WTC11 (cell line): ENCODE data around the gene KCTD16. TPM values are rescaled to one million over a fixed set of nuclear protein-coding genes. Genes with fewer than 3 reads are reported as not detected.

ENCODE experiments used
- ATAC-seq: fragments of 200-7000 bp; cut with Tn5 transposase; 2 replicates; pipeline ENCODE4 v1.10.0; 2021; ENCODE audit warnings: mild to moderate bottlenecking, moderate library complexity
- CTCF ChIA-PET: fragments of 300-600 bp; sonication (Branson Sonifier 250); formaldehyde crosslinking; loops from one replicate; lab custom pipeline; 2021; ENCODE audit warnings: antibody characterized with exemption; lab: Charles Lee
- POLR2A ChIA-PET: fragments of 350-600 bp; sonication (Branson Sonifier 250); formaldehyde crosslinking; loops from one replicate; lab custom pipeline; 2021; ENCODE audit warnings: antibody characterized with exemption; lab: Charles Lee
- DNase-seq: peaks from one replicate; pipeline ENCODE4 v3.0.0; 2021; ENCODE audit warnings: low spot score
- H3K27ac Mint-ChIP-seq: 2 replicates; pipeline ENCODE4 v1.8.0; 2021; ENCODE audit warnings: mixed read lengths
- H3K27me3 Mint-ChIP-seq: 2 replicates; pipeline ENCODE4 v1.8.0; 2021; ENCODE audit warnings: low read depth, mild to moderate bottlenecking, moderate library complexity, mixed read lengths
- H3K36me3 Mint-ChIP-seq: 2 replicates; pipeline ENCODE4 v1.8.0; 2021; ENCODE audit warnings: mixed read lengths
- H3K4me1 Mint-ChIP-seq: 2 replicates; pipeline ENCODE4 v1.8.0; 2022; ENCODE audit warnings: mixed read lengths
- H3K4me3 Mint-ChIP-seq: 2 replicates; pipeline ENCODE4 v1.8.0; 2021; ENCODE audit warnings: mild to moderate bottlenecking, moderate library complexity, mixed read lengths
- H3K9me3 Mint-ChIP-seq: 2 replicates; pipeline ENCODE4 v1.8.0; 2021; ENCODE audit warnings: mixed read lengths
- AFF4 ChIP-seq: sonication (generic); formaldehyde crosslinking; IDR thresholded peaks from 2 replicates; pipeline ENCODE4 v1.8.1; 2023; ENCODE audit warnings: mild to moderate bottlenecking, missing genetic modification reagents, borderline replicate concordance
- ARID4B ChIP-seq: sonication (generic); formaldehyde crosslinking; IDR thresholded peaks from 2 replicates; pipeline ENCODE4 v1.8.0; 2023; ENCODE audit warnings: missing genetic modification reagents, mild to moderate bottlenecking, borderline replicate concordance
- CREM ChIP-seq: sonication (generic); formaldehyde crosslinking; IDR thresholded peaks from 2 replicates; pipeline ENCODE4 v1.8.1; 2022; ENCODE audit warnings: mild to moderate bottlenecking, missing genetic modification reagents, moderate library complexity
- ERG ChIP-seq: fragments of 250-450 bp; sonication (Bioruptor Pico); IDR thresholded peaks from 2 replicates; pipeline ENCODE4 v1.8.0; 2021; ENCODE audit warnings: mild to moderate bottlenecking
- USF2 ChIP-seq: sonication (generic); formaldehyde crosslinking; IDR thresholded peaks from 2 replicates; pipeline ENCODE4 v1.8.1; 2023; ENCODE audit warnings: mild to moderate bottlenecking, missing genetic modification reagents, moderate library complexity
- ZNF121 ChIP-seq: sonication (generic); formaldehyde crosslinking; IDR thresholded peaks from 2 replicates; pipeline ENCODE4 v1.8.0; 2023; ENCODE audit warnings: missing genetic modification reagents
- ZNF232 ChIP-seq: sonication (generic); formaldehyde crosslinking; IDR thresholded peaks from 2 replicates; pipeline ENCODE4 v1.8.0; 2022; ENCODE audit warnings: mild to moderate bottlenecking, missing genetic modification reagents
- ZNF317 ChIP-seq: sonication (generic); formaldehyde crosslinking; IDR thresholded peaks from 2 replicates; pipeline ENCODE4 v1.8.1; 2023; ENCODE audit warnings: low read depth, mild to moderate bottlenecking, moderate library complexity, missing genetic modification reagents, borderline replicate concordance
- total RNA-seq: library from RNA; stranded (reverse); gene quantifications from 3 replicates; pipeline ENCODE4 v1.2.3, GENCODE V29; 2021
- TF ChIP-seq, protein P1 (sequence below): sonication (generic); formaldehyde crosslinking; IDR thresholded peaks from 2 replicates; pipeline ENCODE4 v1.8.0; 2022; ENCODE audit warnings: missing genetic modification reagents
- TF ChIP-seq, protein P2 (sequence below): sonication (generic); formaldehyde crosslinking; IDR thresholded peaks from 2 replicates; pipeline ENCODE4 v1.8.1; 2022; ENCODE audit warnings: low read depth, missing genetic modification reagents, borderline replicate concordance
- TF ChIP-seq, protein P3 (sequence below): sonication (generic); formaldehyde crosslinking; IDR thresholded peaks from 2 replicates; pipeline ENCODE4 v1.8.1; 2022; ENCODE audit warnings: mild to moderate bottlenecking, moderate library complexity, missing genetic modification reagents
- TF ChIP-seq, protein P4 (sequence below): sonication (generic); formaldehyde crosslinking; IDR thresholded peaks from 2 replicates; pipeline ENCODE4 v1.8.1; 2022; ENCODE audit warnings: mild to moderate bottlenecking, missing genetic modification reagents, moderate library complexity, borderline replicate concordance
- TF ChIP-seq, protein P5 (sequence below): fragments of 250-450 bp; sonication (Bioruptor Pico); IDR thresholded peaks from 2 replicates; pipeline ENCODE4 v1.9.0; 2021; ENCODE audit warnings: moderate library complexity, mild to moderate bottlenecking, inconsistent platforms, borderline replicate concordance

KCTD16 gene
- total RNA-seq, 1 experiment from 2014 or later, result 0.20 TPM

DNA sequence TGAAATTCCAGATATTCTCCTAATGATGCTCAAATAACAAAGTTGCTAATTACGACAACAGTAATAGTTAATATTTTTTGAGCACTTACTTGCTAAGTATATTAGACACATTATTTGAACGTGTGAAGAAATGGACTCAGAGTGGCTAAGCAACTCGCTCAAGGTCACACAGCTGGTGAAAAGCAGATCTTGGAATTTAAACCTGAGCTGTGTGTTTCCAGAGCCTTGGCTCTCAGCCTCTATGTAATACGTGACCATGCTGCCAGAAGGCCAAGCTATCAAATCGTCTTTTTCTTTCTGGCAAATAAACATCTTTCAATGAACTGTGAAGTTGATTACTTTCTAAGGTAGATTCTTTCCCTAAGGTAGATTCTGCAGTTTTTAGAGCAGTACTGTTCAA, 61.6 kb downstream of the KCTD16 start (continued):
- TF ChIP-seq, protein P1, sequence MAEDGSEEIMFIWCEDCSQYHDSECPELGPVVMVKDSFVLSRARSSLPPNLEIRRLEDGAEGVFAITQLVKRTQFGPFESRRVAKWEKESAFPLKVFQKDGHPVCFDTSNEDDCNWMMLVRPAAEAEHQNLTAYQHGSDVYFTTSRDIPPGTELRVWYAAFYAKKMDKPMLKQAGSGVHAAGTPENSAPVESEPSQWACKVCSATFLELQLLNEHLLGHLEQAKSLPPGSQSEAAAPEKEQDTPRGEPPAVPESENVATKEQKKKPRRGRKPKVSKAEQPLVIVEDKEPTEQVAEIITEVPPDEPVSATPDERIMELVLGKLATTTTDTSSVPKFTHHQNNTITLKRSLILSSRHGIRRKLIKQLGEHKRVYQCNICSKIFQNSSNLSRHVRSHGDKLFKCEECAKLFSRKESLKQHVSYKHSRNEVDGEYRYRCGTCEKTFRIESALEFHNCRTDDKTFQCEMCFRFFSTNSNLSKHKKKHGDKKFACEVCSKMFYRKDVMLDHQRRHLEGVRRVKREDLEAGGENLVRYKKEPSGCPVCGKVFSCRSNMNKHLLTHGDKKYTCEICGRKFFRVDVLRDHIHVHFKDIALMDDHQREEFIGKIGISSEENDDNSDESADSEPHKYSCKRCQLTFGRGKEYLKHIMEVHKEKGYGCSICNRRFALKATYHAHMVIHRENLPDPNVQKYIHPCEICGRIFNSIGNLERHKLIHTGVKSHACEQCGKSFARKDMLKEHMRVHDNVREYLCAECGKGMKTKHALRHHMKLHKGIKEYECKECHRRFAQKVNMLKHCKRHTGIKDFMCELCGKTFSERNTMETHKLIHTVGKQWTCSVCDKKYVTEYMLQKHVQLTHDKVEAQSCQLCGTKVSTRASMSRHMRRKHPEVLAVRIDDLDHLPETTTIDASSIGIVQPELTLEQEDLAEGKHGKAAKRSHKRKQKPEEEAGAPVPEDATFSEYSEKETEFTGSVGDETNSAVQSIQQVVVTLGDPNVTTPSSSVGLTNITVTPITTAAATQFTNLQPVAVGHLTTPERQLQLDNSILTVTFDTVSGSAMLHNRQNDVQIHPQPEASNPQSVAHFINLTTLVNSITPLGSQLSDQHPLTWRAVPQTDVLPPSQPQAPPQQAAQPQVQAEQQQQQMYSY (CRISPR knock-in tag), result no peak
- TF ChIP-seq, protein P2, sequence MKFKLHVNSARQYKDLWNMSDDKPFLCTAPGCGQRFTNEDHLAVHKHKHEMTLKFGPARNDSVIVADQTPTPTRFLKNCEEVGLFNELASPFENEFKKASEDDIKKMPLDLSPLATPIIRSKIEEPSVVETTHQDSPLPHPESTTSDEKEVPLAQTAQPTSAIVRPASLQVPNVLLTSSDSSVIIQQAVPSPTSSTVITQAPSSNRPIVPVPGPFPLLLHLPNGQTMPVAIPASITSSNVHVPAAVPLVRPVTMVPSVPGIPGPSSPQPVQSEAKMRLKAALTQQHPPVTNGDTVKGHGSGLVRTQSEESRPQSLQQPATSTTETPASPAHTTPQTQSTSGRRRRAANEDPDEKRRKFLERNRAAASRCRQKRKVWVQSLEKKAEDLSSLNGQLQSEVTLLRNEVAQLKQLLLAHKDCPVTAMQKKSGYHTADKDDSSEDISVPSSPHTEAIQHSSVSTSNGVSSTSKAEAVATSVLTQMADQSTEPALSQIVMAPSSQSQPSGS, result no peak
- TF ChIP-seq, protein P3, sequence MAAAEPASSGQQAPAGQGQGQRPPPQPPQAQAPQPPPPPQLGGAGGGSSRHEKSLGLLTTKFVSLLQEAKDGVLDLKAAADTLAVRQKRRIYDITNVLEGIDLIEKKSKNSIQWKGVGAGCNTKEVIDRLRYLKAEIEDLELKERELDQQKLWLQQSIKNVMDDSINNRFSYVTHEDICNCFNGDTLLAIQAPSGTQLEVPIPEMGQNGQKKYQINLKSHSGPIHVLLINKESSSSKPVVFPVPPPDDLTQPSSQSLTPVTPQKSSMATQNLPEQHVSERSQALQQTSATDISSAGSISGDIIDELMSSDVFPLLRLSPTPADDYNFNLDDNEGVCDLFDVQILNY (CRISPR knock-in tag), result no peak
- TF ChIP-seq ZNF317 (CRISPR knock-in tag) (no peak), CREM (CRISPR knock-in tag) (no peak), ARID4B (CRISPR knock-in tag) (no peak)
- TF ChIP-seq, protein P4, sequence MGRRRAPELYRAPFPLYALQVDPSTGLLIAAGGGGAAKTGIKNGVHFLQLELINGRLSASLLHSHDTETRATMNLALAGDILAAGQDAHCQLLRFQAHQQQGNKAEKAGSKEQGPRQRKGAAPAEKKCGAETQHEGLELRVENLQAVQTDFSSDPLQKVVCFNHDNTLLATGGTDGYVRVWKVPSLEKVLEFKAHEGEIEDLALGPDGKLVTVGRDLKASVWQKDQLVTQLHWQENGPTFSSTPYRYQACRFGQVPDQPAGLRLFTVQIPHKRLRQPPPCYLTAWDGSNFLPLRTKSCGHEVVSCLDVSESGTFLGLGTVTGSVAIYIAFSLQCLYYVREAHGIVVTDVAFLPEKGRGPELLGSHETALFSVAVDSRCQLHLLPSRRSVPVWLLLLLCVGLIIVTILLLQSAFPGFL (CRISPR knock-in tag), result no peak
- TF ChIP-seq, protein P5, sequence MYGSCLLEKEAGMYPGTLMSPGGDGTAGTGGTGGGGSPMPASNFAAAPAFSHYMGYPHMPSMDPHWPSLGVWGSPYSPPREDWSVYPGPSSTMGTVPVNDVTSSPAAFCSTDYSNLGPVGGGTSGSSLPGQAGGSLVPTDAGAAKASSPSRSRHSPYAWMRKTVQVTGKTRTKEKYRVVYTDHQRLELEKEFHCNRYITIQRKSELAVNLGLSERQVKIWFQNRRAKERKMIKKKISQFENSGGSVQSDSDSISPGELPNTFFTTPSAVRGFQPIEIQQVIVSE (CRISPR knock-in tag), result no peak

GRCh38 chr5:144236499-144236898, 65.8 kb downstream of the KCTD16 start:
- H3K27ac Mint-ChIP-seq, result no peak overlapping the region
- peaks cover 22% of the 10 kb centered on the region for H3K4me1 Mint-ChIP-seq
- H3K9me3 Mint-ChIP-seq, result no peaks in the 10 kb centered on the region
- H3K4me3 Mint-ChIP-seq, result no peak overlapping the region
- DNase-seq, result no peak
- ChIA-PET POLR2A (no interaction called here), CTCF (no interaction called here)
- H3K27me3 Mint-ChIP-seq, result peaks cover 5% of the 10 kb centered on the region; the same call in 1 of the 2 replicates
- H3K36me3 Mint-ChIP-seq, result no peaks in the 10 kb centered on the region
- peak; percentile 26; the same call in 1 of the 2 replicates for ATAC-seq
- TF ChIP-seq USF2 (no peak), ERG (CRISPR knock-in tag) (no peak), AFF4 (CRISPR knock-in tag) (no peak), ZNF121 (CRISPR knock-in tag) (no peak), ZNF232 (CRISPR knock-in tag) (no peak)
